Activated CD4-positive, alpha-beta T cell treated with anti-CD3 and anti-CD28 coated beads, Interleukin-2, Interleukin-4, amounts not matched to agents 100 ng/mL and 50 ng/mL, durations not matched to agents 16 hours and 8 hours (primary cell): ENCODE data around the gene VPS35.

Experiments
- DNase-seq: peaks from one replicate; pipeline ENCODE4 v3.0.0-alpha.2; 2020; ENCODE audit warnings: low spot score

Gene VPS35

GRCh38 chr16:46613352-46613751, 75.6 kb downstream of the VPS35 start:
- DNase-seq: no peak

GRCh38 chr16:46612121-46612520, 76.9 kb downstream of the VPS35 start:
- DNase-seq: peak; percentile 5

GRCh38 chr16:46607529-46607928, 81.4 kb downstream of the VPS35 start:
- DNase-seq: peak; percentile 19

- no peak for DNase-seq
Observed at GRCh38 chr16:46606231-46606630, 82.7 kb downstream of the VPS35 start.
